Tibial nerve (tissue), 3 donors: ENCODE data around the gene CERS2.

Source experiments
- POLR2A ChIP-seq, 2 donors: fragments of 450-650 bp; IDR thresholded peaks; one replicate each; pipeline ENCODE4 v1.6.1; 2017; ENCODE audit warnings: antibody characterized with exemption in 2 of 2, mild to moderate bottlenecking in 2 of 2, moderate library complexity in 2 of 2
- TF ChIP-seq, protein P1 (sequence below), 5 experiments: fragments of 200-600 bp in 3 of 5; fragments of 450-650 bp in 2 of 5; sonication (generic) in 3 of 5; IDR thresholded peaks; one replicate each; pipeline ENCODE4 v1.5.1; 2016 to 2019; ENCODE audit warnings: antibody characterized with exemption in 5 of 5, mild to moderate bottlenecking in 3 of 5, moderate library complexity in 2 of 5

DNA sequence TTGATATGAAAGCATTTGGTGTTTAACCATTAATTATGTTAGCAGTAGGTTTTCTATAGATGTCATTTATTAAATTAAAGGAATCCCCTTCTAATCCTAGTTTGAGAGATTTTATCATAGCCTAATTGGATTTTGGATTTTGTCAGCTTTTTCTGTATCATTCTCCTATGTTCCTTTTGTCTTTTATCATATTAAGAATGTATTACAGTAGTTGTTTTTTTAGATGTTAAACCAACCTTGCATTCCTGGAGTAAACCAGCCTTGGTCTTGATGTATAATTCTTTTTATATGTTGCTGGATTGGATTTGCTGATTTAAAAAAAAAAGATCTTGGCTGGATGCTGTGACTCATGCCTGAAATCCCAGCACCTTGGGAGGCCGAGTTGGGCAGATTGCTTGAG lies 42.9 kb downstream of the CERS2 start:
- TF ChIP-seq, protein P1, sequence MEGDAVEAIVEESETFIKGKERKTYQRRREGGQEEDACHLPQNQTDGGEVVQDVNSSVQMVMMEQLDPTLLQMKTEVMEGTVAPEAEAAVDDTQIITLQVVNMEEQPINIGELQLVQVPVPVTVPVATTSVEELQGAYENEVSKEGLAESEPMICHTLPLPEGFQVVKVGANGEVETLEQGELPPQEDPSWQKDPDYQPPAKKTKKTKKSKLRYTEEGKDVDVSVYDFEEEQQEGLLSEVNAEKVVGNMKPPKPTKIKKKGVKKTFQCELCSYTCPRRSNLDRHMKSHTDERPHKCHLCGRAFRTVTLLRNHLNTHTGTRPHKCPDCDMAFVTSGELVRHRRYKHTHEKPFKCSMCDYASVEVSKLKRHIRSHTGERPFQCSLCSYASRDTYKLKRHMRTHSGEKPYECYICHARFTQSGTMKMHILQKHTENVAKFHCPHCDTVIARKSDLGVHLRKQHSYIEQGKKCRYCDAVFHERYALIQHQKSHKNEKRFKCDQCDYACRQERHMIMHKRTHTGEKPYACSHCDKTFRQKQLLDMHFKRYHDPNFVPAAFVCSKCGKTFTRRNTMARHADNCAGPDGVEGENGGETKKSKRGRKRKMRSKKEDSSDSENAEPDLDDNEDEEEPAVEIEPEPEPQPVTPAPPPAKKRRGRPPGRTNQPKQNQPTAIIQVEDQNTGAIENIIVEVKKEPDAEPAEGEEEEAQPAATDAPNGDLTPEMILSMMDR (IDR thresholded peaks at IDR 0.05), result no peak
- TF ChIP-seq POLR2A (IDR thresholded peaks at IDR 0.05), result no peak
